Stimulated activated CD8-positive, alpha-beta memory T cell treated with anti-CD3 and anti-CD28 coated beads, Interleukin-7, amount 100 ng/mL, for 4 hours (primary cell): ENCODE measurements around the gene PIK3CD.
"Not testable (repeated sequence)": the region's sequence is repeated elsewhere in the genome, so short reads cannot be mapped to it uniquely, and the experiment has no call there.

Experiments used
- DNase-seq, 2 donors: peaks; one replicate each; pipeline ENCODE4 v3.0.0-alpha.2; 2020; ENCODE audit warnings: low read depth in 2 of 2

The PIK3CD gene

DNA sequence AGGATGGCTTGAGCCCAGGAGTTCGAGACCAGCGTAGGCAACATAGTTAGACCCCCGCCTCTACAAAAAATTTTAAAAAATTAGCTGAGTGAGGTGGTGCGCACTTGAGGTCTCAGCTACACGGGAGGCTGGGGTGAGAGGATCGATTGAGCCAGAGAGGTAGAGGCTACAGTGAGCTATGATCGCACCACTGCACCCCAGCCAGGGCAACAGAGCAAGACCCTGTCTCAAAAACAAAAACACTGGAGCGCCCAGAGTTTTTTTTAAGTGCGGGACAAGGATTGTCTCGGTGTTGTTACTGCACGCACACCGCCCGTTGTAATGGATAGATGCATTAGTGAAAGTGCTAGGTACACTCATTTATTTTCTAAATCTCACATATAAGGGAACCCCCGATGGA lies 37.1 kb downstream of the PIK3CD start:
- no peak for DNase-seq

DNA sequence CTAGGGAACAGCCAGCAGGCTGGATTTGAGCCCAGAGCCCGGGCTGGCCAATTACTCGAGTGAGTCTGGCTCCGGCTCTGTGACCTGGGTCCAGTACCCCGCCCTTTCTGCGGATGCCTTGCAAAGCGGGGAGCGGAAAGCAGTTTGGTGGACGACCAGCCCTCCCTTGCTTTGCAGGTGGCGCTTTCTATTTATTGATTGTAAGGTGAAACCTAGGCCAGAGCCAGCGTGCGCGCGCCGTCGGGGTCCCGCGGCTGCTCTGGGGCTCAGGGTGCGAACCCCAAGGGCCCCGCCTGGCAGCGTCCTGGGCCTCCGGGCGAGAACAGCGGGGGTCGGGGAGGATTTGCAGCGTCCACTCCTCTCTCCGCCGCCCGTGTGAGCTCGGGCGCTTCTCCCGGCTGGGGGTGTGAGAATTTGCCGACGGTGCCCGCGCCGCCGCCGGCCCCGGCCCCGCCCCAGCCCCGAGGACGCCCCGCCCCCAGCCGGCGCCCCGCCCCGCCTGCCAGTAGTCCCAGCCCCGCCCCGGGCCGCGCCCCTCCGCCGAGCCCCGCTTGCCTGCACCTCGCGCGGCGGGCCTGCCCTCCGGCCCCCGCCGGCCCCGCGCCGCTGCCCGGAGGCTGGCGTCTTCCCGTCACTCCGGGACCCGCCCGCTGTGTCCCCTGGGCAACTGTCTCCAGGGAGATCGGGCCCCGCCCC lies 37.6 kb downstream of the PIK3CD start:
- DNase-seq, result peak; percentile 57 to 80

DNA sequence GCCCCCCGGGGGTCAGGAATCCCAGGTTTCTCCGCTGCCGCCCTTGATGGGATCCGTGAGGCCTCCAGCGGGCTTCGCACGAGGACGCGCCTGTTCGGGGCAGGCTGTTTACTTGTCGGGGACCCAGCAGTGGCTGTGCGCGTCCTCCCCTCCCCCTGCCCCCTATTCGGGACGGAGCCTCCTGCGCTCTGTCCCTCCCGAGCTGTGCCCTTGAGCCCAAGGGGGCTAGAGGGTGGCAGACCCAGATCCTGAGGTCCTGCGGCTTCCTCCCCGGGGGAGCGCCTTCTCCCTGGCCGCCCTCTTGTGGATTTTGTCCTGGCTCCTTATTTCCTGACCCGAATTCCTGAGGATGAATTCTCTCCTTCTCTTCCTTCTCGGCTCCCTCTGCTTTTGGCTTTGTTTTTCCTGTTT lies 38.4 kb downstream of the PIK3CD start:
- DNase-seq, result no peak

DNA sequence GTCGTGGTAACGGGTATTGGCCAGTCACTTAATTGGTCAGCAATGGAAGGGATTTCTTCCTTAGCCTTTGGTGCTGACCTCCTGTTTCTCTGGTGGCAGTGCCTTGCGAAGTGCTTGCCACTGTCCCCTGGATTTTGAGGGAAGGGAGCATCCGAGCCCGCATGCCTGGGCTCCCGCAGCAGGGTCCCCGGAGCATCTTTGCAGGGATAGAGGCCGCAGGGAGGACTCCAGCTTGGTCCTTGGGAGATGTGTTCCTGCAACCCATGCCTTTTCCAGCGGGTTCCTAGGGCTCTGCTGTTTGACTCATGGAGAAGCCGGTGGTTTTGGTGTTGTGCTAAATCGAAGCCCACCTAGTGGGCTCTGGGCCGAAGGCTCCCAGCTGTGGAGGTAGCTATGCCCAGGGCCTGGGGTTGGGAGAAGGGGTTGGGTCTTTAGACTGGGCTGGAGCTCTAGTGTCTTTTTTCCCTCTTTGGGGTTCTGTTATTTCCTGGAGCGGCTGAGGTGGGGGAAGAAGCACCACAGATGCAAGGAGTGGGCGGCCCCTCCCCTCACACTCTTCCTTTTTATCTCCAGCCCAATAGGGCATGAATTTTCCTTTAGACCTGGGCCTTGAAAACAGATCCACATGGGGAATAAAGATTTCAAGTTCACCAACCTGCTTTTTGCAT lies 39.0 kb downstream of the PIK3CD start:
- no peak for DNase-seq

DNA sequence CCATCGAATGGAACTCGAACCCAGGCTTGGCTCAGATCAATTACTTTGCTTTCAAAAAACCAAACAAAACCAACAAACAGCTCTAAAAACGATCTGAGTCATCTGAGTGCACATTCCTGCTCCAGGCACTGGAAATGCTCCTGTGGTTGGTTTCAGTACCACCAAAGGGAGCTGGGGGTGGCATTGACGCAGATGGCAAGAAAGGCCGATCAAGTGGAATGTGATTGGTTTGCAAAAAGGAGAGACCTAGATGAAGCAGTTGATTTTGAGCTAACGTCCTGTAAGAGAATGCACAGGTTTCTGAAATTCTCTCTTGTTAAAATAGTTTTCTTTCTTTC lies 39.5 kb downstream of the PIK3CD start:
- no peak for DNase-seq

DNA sequence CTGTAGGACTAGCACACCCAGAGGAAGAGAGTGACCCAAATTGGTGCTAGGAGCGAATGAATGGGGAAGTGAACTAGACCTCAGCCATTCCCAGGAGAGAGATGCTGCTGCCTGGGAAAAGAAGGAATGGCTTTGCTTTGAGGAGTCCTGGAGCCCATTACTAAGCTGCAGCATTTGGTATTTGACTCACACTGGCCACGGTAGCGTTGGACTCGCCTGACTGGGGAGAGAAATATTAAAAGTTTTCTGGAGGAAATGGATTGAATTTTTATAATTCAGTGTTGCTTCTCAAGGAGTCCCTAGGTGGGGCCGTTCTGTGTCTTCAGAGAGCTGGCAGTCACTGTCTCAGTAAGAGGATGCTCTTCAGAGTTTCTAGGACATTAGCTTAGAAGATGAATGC lies 40.2 kb downstream of the PIK3CD start:
- no peak for DNase-seq

DNA sequence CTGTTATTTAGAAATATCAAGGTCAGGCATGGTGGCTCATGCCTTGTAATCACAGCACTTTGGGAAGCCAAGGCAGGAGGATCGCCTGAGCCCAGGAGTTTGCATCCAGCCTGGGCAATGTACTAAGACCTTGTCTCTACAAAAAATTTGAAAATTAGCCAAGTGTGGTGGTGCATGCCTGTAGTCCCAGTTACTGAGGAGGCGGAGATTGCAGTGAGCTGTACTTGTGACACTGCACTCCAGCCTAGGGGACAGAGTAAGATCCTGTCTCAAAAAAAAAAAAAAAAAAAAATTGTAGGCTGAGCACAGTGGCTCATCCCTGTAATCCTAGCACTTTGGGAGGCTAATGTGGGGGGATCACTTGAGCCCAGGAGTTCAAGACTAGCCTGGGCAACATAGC lies 45.3 kb downstream of the PIK3CD start:
- no peak for DNase-seq

DNA sequence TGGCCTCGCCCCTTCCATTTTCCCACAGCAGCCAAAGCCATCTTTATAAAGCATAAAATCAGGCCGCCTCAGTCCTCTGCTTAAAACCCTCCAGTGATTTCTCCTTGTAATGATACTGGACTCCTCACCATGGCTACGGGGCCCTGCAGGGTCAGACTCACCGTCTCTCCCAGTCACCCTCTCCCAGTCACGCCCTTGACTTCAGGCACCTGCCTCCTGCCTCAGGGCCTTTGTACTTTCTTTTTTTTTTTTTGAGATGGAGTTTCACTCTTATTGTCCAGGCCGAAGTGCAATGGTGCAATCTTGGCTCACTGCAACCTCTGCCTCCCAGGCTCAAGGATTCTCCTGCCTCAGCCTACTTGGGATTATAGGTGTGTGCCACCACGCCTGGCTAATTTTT lies 47.8 kb downstream of the PIK3CD start:
- DNase-seq, result no peak

DNA sequence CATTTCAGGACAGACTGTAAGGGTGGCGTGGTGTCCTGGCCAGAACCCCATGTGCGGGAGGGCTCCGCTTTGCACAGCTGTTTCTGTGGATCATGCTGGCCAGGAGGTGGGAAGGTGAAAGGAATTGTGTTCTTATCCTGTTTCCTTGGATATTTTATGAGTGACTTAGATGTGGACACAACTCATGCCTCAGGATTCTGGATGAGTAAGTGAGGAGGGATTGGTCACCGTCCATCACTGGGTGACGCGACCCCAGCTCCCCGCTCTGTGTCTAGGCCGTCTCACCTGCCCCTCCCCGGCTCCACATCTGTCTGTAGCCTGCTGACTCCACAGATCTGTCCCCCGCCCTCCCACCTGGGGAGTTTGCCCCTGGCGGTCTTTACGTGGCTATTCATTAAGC lies 48.8 kb downstream of the PIK3CD start:
- DNase-seq, result no peak

DNA sequence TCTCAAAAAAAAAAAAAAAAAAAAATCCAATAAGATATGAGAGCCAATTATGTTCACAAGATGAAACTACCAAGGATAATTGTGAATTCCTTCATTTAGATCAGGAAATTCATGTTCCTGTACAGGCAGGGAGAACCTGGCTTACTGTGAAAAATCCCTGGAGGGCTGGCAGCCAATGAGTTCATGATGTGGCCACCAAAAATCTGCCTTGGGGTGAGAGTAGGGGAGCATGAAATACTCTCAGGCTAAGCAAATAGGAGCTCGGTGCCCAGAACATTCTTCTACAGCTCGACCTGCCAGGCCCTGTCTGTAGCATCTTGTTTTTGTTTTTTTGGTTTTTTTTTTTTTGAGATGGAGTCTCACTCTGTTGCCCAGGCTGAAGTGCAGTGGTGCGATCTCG lies 50.1 kb downstream of the PIK3CD start:
- DNase-seq, result no peak

DNA sequence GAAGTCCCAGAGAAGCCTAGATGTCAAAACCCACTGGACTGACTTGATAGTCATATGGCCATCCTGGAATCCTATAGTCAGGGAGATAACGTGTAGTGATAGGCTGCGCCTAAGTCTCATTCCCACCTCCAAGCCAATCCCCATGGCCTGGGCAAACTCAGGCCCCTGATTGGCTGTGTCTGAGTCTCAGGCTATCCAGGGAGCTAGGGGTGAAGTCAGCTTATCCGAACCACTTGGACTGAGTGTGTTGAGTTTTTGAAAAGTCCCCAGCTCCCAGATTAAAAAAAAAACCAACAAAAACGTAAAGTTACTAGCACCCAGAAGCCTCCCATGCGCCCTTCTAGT lies 51.6 kb downstream of the PIK3CD start:
- DNase-seq, result no peak

DNA sequence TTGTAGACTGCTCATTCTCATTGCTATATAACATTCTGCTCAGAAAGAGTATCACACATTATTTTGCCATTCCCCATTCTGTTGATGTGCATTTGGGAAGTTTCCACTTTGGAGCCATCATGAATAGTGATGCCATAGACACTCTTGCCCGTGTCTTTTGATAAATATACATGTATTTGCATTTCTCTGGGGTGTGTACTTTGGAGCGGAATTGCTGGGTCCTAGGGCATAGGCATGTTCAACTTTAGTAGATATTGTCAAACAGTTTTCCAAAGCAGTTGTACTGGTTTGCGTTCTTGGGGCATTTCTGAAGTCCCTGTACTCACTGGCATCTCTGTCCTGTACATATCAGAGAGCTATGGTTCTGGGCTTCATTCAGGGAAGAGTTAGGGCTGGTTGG lies 52.1 kb downstream of the PIK3CD start:
- no peak for DNase-seq

DNA sequence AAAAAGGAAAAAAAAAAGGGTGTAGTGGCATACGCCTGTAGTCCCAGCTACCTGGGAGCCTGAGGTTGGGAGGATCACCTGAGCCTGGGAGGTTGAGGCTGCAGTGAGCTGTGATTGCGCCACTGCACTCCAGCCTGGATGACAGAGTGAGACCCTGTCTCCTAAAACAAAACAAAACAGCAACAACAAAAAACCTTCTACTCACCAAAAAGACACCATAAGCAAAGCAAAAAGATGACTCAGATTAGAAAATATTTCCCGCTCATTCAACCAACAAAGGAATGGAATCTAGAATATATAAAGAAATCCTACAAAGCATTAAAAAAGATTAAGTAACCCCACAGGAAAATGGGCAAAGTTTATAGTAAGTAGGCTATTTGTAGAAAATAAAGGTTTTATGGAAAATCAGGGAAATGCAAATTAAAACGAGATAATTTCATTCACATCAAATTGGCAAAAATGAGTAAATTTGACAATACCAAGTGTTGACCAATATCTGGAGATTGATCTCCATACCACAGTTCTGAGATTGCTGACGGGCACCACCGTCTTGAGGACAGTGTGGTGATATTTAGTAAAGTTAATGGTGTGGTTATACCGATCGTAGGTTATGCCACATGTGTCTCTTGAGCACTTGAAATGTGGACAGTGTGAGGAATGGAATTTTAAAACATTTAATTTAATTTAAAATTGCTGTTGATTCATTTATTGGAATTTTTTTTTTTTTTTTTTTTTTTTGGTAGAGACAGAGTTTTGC lies 54.0 kb downstream of the PIK3CD start:
- DNase-seq, result no peak

DNA sequence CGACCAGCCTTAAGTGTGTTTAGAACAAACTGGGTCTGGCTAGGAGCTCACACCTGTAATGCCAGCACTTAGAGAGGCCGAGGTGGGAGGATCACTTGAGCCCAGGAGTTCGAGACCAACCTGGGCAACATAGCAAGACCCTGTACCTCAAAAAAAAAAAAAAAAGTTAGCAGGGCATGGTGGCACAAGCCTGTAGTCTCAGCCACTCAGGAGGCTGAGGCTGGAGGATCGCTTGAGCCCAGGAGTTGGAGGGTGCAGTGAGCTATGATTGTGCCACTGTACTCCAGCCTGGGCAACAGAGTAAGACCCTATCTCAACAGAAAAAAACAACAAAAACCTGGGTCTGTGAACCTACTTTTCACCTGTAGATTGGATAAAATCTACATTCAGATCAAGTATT lies 54.6 kb downstream of the PIK3CD start:
- DNase-seq, result no peak

DNA sequence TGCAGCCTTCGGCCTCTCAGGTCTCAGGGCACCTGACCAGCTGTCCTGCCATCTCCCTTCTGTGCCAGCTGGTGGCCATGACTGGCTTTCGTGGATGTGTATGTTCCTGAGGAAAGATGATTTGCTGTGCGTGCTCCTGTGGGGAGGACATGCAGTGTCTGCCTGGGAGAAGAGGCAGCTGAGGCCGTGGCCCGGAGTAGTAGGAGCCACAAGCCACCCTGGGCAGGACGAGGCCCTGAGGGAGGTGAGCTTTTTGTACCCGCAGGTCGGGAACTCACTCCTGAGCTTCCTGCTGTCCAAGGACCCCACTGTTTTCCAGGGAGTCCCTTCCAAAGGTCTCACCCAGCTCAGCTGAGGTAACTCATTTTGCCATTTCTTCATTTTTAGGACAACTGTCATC lies 58.5 kb downstream of the PIK3CD start:
- no peak for DNase-seq

DNA sequence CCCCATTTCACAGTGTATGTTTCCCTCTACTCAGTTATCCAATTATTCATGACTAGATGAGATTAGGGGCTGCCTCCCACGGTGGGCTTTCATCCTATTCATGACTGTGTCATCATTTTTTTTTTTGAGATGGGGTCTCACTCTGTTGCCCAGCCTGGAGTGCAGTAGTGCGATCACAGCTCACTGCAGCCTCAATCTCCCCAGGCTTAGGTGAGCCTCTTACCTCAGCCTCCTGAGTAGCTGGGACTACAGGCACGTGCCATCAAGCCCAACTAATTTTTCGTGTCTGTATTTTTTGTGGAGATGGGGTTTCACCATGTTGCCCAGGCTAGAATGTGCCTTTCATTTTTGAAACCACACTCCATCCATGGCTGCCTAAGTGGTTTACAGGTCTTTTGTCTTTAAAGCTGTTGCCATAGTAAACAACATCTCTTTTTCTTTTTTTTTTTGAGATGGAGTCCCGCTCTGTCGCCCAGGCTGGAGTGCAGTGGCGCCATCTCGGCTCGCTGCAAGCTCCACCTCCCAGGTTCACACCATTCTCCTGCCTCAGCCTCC lies 60.0 kb downstream of the PIK3CD start:
- no peak for DNase-seq

DNA sequence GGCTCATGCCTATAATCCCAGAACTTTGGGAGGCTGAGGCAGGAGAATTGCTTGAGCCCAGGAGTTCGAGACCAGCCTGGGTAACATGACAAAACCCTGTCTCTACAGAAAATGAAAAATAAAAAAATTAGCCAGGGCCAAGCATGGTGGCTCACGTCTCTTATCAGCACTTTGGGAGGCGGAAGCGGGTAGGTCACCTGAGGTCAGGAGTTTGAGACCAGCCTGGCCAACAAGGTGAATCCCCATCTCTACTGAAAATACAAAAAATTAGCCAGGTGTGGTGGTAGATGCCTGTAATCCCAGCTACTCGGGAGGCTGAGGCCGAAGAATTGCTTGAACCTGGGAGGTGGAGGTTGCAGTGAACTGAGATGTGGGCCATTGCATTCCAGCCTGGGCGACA lies 61.2 kb downstream of the PIK3CD start:
- not testable (repeated sequence) for DNase-seq

DNA sequence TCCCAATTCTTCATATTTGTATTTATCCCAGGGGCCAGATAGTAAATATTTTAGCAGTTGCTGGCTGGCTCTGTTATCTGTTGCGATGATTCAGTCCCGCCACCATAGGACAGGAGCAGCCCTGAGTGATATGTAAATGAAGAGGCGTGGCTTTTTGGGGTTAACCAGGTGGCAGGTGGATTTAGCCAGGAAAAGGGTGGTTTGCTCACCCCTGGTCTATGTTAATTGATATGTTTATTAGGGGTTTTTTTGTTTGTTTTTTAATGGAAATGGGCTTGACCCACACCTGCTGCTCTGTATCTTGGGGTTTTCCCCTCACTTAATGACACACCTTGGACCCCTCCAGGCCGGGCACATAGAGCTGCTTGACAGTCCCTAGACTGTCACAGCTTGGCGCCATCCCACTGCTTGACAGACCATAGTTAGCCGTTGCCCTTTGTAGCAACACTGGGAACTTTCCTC lies 62.8 kb downstream of the PIK3CD start:
- no peak for DNase-seq

DNA sequence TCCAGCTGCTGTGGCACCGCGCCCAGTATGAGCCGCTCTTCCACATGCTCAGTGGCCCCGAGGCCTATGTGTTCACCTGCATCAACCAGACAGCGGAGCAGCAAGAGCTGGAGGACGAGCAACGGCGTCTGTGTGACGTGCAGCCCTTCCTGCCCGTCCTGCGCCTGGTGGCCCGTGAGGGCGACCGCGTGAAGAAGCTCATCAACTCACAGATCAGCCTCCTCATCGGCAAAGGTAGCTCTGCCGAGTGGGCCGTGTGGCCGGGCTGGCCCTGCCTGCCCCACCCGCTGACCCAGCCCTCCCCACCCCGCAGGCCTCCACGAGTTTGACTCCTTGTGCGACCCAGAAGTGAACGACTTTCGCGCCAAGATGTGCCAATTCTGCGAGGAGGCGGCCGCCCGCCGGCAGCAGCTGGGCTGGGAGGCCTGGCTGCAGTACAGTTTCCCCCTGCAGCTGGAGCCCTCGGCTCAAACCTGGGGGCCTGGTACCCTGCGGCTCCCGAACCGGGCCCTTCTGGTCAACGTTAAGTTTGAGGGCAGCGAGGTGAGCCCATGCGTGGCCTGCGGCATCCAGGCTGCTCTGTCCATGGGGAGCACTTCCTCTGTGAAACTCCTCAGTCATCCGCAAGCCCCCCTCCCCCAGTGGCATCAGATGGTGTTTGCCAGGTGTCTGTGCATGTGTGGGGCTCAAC lies 64.2 kb downstream of the PIK3CD start:
- peak in 1 of 2 donors; percentile 34 for DNase-seq

DNA sequence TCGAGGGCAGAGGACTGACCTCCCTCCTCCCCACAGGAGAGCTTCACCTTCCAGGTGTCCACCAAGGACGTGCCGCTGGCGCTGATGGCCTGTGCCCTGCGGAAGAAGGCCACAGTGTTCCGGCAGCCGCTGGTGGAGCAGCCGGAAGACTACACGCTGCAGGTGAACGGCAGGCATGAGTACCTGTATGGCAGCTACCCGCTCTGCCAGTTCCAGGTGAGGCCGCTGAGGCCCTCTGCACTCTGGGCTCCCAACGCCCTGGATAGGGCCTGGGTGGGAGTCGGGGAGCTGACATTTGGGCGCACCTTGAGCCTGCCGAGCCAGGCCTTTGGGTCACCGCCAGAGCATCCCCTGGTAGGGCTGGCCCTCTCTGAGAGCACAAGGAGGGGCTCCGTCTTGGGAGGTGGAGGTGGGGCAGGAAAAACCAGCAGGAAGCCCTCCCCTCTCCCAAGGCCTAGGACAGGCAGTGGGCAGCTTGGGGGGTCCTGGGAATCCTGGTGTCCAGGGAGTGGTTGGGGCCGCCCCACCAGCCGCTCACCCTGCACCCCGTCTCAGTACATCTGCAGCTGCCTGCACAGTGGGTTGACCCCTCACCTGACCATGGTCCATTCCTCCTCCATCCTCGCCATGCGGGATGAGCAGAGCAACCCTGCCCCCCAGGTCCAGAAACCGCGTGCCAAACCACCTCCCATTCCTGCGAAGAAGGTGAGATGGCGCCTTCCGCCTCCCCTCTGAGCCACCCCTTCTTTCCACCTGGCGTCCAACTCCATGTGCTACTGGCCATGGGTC lies 65.1 kb downstream of the PIK3CD start:
- DNase-seq, result no peak
